Activated T-cell treated with anti-CD3 and anti-CD28 coated beads for 1 hour (primary cell): Measurements from ENCODE around the gene WNT11.

Source experiments
- DNase-seq: peaks from one replicate; pipeline ENCODE4 v3.0.0-alpha.2; 2020; ENCODE audit warnings: low read depth

Gene WNT11

GRCh38 chr11:76152741-76153570, 53.3 kb downstream of the WNT11 start:
- no peak for DNase-seq

- DNase-seq: peak; percentile 74
Observed at GRCh38 chr11:76152086-76152681, 54.1 kb downstream of the WNT11 start.

GRCh38 chr11:76151556-76152085, 54.7 kb downstream of the WNT11 start:
- DNase-seq: no peak

- DNase-seq: no peak
Observed at GRCh38 chr11:76150141-76150540, 56.2 kb downstream of the WNT11 start.

- no peak for DNase-seq
Observed at GRCh38 chr11:76149713-76150112, 56.6 kb downstream of the WNT11 start.

GRCh38 chr11:76148941-76149613, 57.2 kb downstream of the WNT11 start:
- DNase-seq: no peak

GRCh38 chr11:76148231-76148630, 58.1 kb downstream of the WNT11 start:
- DNase-seq: no peak

- DNase-seq: no peak
Observed at GRCh38 chr11:76147106-76147740, 59.1 kb downstream of the WNT11 start.

- DNase-seq: no peak
Observed at GRCh38 chr11:76143274-76143673, 63.0 kb downstream of the WNT11 start.

GRCh38 chr11:76141901-76142588, 64.3 kb downstream of the WNT11 start:
- DNase-seq: no peak

- no peak for DNase-seq
Observed at GRCh38 chr11:76140912-76141574, 65.3 kb downstream of the WNT11 start.

GRCh38 chr11:76139314-76139713, 67.0 kb downstream of the WNT11 start:
- no peak for DNase-seq
